PC-9 (cell line): Measurements from ENCODE around the gene AMOTL2. TPM values are rescaled to one million over a fixed set of nuclear protein-coding genes. Genes with fewer than 3 reads are reported as not detected.

Source experiments
- BruUV-seq: library from RNA; stranded (reverse); fragments of 400-500 nt; replicated peaks from 2 replicates; lab custom pipeline; 2021; lab: Mats Ljungman, UMichigan
- CTCF ChIA-PET: fragments of 300-600 bp; sonication (Branson Sonifier 250); formaldehyde crosslinking; loops from one replicate; lab custom pipeline; 2022; ENCODE audit warnings: antibody characterized with exemption; lab: Charles Lee
- POLR2A ChIA-PET: fragments of 300-600 bp; sonication (Branson Sonifier 250); formaldehyde crosslinking; loops from one replicate; lab custom pipeline; 2022; ENCODE audit warnings: antibody characterized with exemption; ENCODE audit not compliant: unreplicated experiment; lab: Charles Lee
- DNase-seq, 2 experiments: peaks; one replicate each; pipeline versions ENCODE4 v3.0.0 to v3.0.0-alpha.2; 2015 to 2022; ENCODE audit warnings: mixed read lengths in 1 of 2
- H2AFZ ChIP-seq: fragments of 200-600 bp; sonication (generic); 2 replicates; pipeline ENCODE4 v1.8.1; 2017; ENCODE audit warnings: antibody characterized with exemption
- H3F3A ChIP-seq: fragments of 200-600 bp; sonication (generic); 2 replicates; pipeline ENCODE4 v1.8.1; 2017; ENCODE audit warnings: antibody characterized with exemption, mild to moderate bottlenecking, low read depth; ENCODE audit not compliant: insufficient read depth
- H3K27ac ChIP-seq: fragments of 200-600 bp; sonication (generic); 2 replicates; pipeline ENCODE4 v1.6.1; 2016; ENCODE audit warnings: mixed run types
- H3K27me3 ChIP-seq: fragments of 200-600 bp; sonication (generic); 2 replicates; pipeline ENCODE4 v1.6.1; 2016; ENCODE audit warnings: low read depth, mixed run types; ENCODE audit not compliant: insufficient read depth
- H3K36me3 ChIP-seq: fragments of 200-600 bp; sonication (generic); 2 replicates; pipeline ENCODE4 v1.6.1; 2016; ENCODE audit warnings: low read depth, mixed run types
- H3K4me1 ChIP-seq: fragments of 200-600 bp; sonication (generic); replicated peaks from 2 replicates; pipeline ENCODE4 v1.6.1; 2016; ENCODE audit warnings: mixed run types; ENCODE audit not compliant: insufficient read depth
- H3K4me2 ChIP-seq: fragments of 200-600 bp; sonication (generic); 2 replicates; pipeline ENCODE4 v1.6.1; 2017; ENCODE audit warnings: mixed run types
- H3K4me3 ChIP-seq: fragments of 200-600 bp; sonication (generic); 2 replicates; pipeline ENCODE4 v1.6.1; 2016; ENCODE audit warnings: mixed run types
- H3K79me2 ChIP-seq: fragments of 200-600 bp; sonication (generic); 2 replicates; pipeline ENCODE4 v1.6.1; 2017; ENCODE audit warnings: low read depth, mixed run types
- H3K9me2 ChIP-seq: fragments of 200-600 bp; sonication (generic); 2 replicates; pipeline ENCODE4 v1.8.1; 2017; ENCODE audit warnings: mild to moderate bottlenecking; ENCODE audit not compliant: insufficient read depth
- H3K9me3 ChIP-seq: fragments of 200-600 bp; sonication (generic); 2 replicates; pipeline ENCODE4 v1.8.1; 2016; ENCODE audit warnings: low read depth; ENCODE audit not compliant: insufficient read depth
- H4K20me1 ChIP-seq: fragments of 200-600 bp; sonication (generic); 2 replicates; pipeline ENCODE4 v1.8.1; 2017; ENCODE audit not compliant: insufficient read depth
- EZH2 ChIP-seq: fragments of 200-600 bp; sonication (generic); IDR thresholded peaks from 2 replicates; pipeline ENCODE4 v1.8.0; 2017; ENCODE audit warnings: antibody characterized with exemption, low read depth
- intact Hi-C: fragments of 100-400 bp; cut with micrococcal nuclease; formaldehyde crosslinking; loops from one replicate; pipeline ENCODE4 v1.10.0; 2022; ENCODE audit not compliant: unreplicated experiment
- total RNA-seq: library from RNA; stranded (reverse); gene quantifications from 2 replicates; pipeline ENCODE4 v1.2.3, GENCODE V29; 2021
- TF ChIP-seq, protein P1 (sequence below): fragments of 200-600 bp; sonication (generic); conservative IDR thresholded peaks from 2 replicates; pipeline ENCODE4 v1.6.1; 2017; ENCODE audit warnings: mixed run types, antibody characterized with exemption, mild to moderate bottlenecking, moderate library complexity

The AMOTL2 gene
- total RNA-seq, 1 experiment from 2014 or later = 147 TPM

DNA sequence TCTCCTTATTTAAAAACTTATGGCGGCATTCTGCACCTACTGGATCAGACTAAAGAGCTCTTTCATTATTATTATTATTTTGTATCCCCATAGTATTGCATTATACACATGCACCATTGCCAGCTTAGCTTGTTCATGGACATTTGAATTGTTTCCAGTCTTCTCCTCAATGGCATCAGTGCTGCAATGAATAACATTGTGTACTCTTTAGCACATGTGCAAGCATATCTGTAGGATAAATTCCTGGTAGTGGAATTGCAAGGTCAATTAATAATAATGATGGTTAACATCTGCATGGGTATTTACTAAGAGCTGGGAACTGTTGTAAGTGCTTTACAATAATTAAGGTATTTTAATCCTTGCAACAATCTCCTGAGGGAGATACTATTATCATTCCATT lies 52.0 kb downstream of the AMOTL2 start:
- peak in 1 of 2 experiments; percentile 30 for DNase-seq
- BruUV-seq = no TSS peak
- intact Hi-C loops = no loop called here
- Histone ChIP-seq H4K20me1 (no peaks in the 10 kb centered on the region), H3K27me3 (no peaks in the 10 kb centered on the region), H3K9me2 (no peaks in the 10 kb centered on the region; the same call in 1 of the 2 replicates), H3K4me2 (no peak overlapping the region), H3K4me3 (no peak overlapping the region), H3K27ac (no peak overlapping the region), H3K4me1 (peaks cover 83% of the 10 kb centered on the region), H2AFZ (no peak overlapping the region), H3K36me3 (no peaks in the 10 kb centered on the region), H3K79me2 (peaks cover 19% of the 10 kb centered on the region), H3F3A (peaks cover 56% of the 10 kb centered on the region), H3K9me3 (no peaks in the 10 kb centered on the region)
- TF ChIP-seq, protein P1, sequence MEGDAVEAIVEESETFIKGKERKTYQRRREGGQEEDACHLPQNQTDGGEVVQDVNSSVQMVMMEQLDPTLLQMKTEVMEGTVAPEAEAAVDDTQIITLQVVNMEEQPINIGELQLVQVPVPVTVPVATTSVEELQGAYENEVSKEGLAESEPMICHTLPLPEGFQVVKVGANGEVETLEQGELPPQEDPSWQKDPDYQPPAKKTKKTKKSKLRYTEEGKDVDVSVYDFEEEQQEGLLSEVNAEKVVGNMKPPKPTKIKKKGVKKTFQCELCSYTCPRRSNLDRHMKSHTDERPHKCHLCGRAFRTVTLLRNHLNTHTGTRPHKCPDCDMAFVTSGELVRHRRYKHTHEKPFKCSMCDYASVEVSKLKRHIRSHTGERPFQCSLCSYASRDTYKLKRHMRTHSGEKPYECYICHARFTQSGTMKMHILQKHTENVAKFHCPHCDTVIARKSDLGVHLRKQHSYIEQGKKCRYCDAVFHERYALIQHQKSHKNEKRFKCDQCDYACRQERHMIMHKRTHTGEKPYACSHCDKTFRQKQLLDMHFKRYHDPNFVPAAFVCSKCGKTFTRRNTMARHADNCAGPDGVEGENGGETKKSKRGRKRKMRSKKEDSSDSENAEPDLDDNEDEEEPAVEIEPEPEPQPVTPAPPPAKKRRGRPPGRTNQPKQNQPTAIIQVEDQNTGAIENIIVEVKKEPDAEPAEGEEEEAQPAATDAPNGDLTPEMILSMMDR = no peak
- no peak for TF ChIP-seq EZH2
- CTCF ChIA-PET = interaction anchor here (0.6 kb wide), 1 partner anchor 103 kb away, joined by 5 read pairs; no protein-coding TSS in a partner anchor
- POLR2A ChIA-PET = no interaction called here

DNA sequence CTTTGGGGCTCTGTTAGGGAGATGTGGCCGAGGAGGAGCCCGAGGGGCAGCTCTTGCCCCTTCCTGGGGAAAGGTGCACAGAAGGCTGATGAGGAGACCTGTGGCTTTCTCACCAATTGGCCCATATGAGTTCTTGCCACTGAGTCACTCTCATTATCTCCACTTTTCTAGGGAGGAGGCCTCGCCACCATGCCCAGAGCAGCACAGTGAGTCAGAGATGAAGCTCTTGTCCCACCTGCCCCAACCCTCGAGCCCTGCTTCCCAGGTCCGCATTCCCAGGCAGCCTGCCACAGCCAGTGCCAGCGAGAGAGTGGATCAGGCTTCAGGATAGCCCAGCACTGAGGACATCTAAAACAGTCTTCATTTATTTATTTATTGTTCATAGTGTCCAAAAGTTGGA lies 53.5 kb downstream of the AMOTL2 start:
- H4K20me1 ChIP-seq = no peaks in the 10 kb centered on the region
- H3K79me2 ChIP-seq = peaks cover 19% of the 10 kb centered on the region
- peak; percentile 87 to 95 for DNase-seq
- no peaks in the 10 kb centered on the region for H3K9me3 ChIP-seq
- peak overlapping the region; percentile 85 for H3K27ac ChIP-seq
- ChIA-PET POLR2A (interaction anchor here (0.5 to 1.5 kb wide), 8 partner anchors 11 to 868 kb away, joined by 3 to 29 read pairs (median 6); partner anchors contain the start of gene AMOTL2), CTCF (interaction anchor here (0.7 to 1.0 kb wide), 2 partner anchors 29 to 38 kb away, joined by 3 read pairs; no protein-coding TSS in a partner anchor)
- H3F3A ChIP-seq = peaks cover 58% of the 10 kb centered on the region
- intact Hi-C loops = no loop called here
- no peaks in the 10 kb centered on the region for H3K36me3 ChIP-seq
- no peak for TF ChIP-seq EZH2
- TF ChIP-seq, protein P1 = no peak
- peak overlapping the region; percentile 60 for H3K4me2 ChIP-seq
- H3K27me3 ChIP-seq = no peaks in the 10 kb centered on the region
- BruUV-seq = no TSS peak
- H3K4me3 ChIP-seq = peak overlapping the region; percentile 8; the same call in 1 of the 2 replicates
- H2AFZ ChIP-seq = no peak overlapping the region
- H3K4me1 ChIP-seq = peaks cover 84% of the 10 kb centered on the region
- no peaks in the 10 kb centered on the region; the same call in 1 of the 2 replicates for H3K9me2 ChIP-seq

DNA sequence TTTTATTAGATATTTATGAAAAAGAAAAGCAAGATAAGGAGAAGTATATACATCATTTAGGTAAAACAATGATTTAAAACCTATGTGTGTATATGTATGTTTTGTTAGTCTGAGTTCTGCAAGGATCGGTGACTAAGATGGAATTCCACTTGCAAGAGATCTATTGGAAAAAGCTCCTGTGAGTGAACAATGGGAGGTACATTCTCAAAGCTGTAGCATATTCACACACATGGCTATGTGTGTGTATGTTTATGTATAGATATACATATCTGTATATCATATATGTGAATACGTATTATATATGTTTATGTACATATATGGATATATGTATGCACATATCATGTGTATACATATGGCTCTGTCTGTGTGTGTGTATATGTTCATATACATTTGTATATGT lies 54.3 kb downstream of the AMOTL2 start:
- H3K4me1 ChIP-seq = peaks cover 84% of the 10 kb centered on the region
- peak in 1 of 2 experiments; percentile 35 for DNase-seq
- intact Hi-C loops = no loop called here
- no peaks in the 10 kb centered on the region; the same call in 1 of the 2 replicates for H3K9me2 ChIP-seq
- no peaks in the 10 kb centered on the region for H3K9me3 ChIP-seq
- peak overlapping the region; percentile 60 for H3K4me2 ChIP-seq
- H3F3A ChIP-seq = peaks cover 52% of the 10 kb centered on the region
- no peak for TF ChIP-seq EZH2
- TF ChIP-seq, protein P1 = no peak
- H3K4me3 ChIP-seq = no peak overlapping the region
- H2AFZ ChIP-seq = no peak overlapping the region
- BruUV-seq = no TSS peak
- no peaks in the 10 kb centered on the region for H4K20me1 ChIP-seq
- H3K27me3 ChIP-seq = no peaks in the 10 kb centered on the region
- H3K27ac ChIP-seq = peak overlapping the region; percentile 85
- CTCF ChIA-PET = interaction anchor here (0.6 to 0.7 kb wide), 2 partner anchors 30 to 172 kb away, joined by 3 read pairs; no protein-coding TSS in a partner anchor
- H3K79me2 ChIP-seq = peaks cover 28% of the 10 kb centered on the region
- POLR2A ChIA-PET = interaction anchor here (0.5 to 1.5 kb wide), 4 partner anchors 11 to 121 kb away, joined by 3 to 29 read pairs (median 14); partner anchors contain the start of gene AMOTL2
- no peaks in the 10 kb centered on the region for H3K36me3 ChIP-seq
